ENCODE measurements around the gene IPPK. TPM values are rescaled to one million over a fixed set of nuclear protein-coding genes. Genes with fewer than 3 reads are reported as not detected.
A peak's percentile ranks its signal among the peaks of the same experiment; 100 is the strongest.

The IPPK gene
- total and polyA plus RNA-seq, 2 of the 8 experiments (the other 6 are each of a cell fraction or from before 2014, with no cell fraction given), result 10.5 to 13.6 TPM

DNA sequence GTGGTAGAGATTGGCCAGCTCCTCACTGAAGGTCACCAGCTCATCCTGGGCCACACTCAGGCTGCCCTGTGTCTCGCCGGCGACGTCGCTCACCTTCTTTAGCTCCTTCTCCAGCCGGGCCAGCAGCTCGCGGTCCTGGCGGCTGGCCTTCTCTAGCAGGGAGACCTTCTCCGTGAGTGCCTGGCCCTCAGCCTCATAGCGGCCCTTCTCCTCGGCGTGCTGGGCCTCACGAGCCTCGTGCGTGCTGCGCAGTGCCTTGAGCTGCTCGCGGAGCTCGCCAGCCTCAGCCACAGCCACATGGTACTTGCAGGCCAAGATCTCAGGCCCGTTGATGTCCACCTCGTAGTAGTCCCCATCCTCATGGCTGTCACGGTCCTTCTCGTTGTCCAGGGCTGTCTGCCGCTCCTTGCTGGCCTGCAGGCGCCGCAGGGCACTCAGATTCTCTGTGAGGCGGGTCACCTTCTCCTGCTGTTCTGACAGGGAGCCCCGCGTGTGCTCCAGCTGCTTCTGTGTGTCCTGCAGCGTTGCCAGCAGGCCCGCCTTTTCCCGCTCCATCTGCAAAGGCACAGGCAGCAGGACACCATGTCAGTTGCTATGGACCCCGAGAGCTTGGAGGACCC is 49.2 kb upstream of the IPPK start:
- POLR2A ChIA-PET (ENCODE audit: partially characterized antibody), result no interaction called here
- no peaks in the 10 kb centered on the region for H3K9me3 ChIP-seq (ENCODE audit: insufficient read depth in 2 of 2, low read depth in 1 of 2, low read length in 1 of 2)
- H3K79me2 ChIP-seq (ENCODE audit: control insufficient read depth in 1 of 2, insufficient read depth in 2 of 2, low read length in 2 of 2), result no peaks in the 10 kb centered on the region
- TF ChIP-seq YY1 (IDR thresholded peaks at IDR 0.05; ENCODE audit: low read depth, low read length) (no peak), ASH2L (IDR thresholded peaks at IDR 0.05; ENCODE audit: low read length) (no peak), TEAD4 (IDR thresholded peaks at IDR 0.05; ENCODE audit: low read depth, low read length) (no peak), HDAC6 (IDR thresholded peaks at IDR 0.05; ENCODE audit: low read depth, low read length) (no peak), RAD21 (IDR thresholded peaks at IDR 0.05 in 1 of 2, conservative IDR thresholded peaks at IDR 0.05 in 1 of 2; ENCODE audit: low read depth in 2 of 2, low read length in 2 of 2) (no peak), TAF7 (optimal IDR thresholded peaks at IDR 0.05; ENCODE audit: borderline replicate concordance, low read depth, low read length) (no peak), EGR1 (IDR thresholded peaks at IDR 0.05; ENCODE audit: borderline replicate concordance, low read depth, low read length) (no peak), CHD2 (IDR thresholded peaks at IDR 0.05; ENCODE audit: low read length) (no peak), SP1 (IDR thresholded peaks at IDR 0.05; ENCODE audit: low read depth, low read length) (no peak), RNF2 (IDR thresholded peaks at IDR 0.05; ENCODE audit: borderline replicate concordance, low read depth, low read length, missing control alignments, poor library complexity, severe bottlenecking) (no peak), SAP30 (IDR thresholded peaks at IDR 0.05; ENCODE audit: insufficient read depth, insufficient replicate concordance, low read length) (no peak)
- no peak overlapping the region for H2BK120ac ChIP-seq (replicated peaks; ENCODE audit: low read depth, low read length)
- no peak overlapping the region for H4K91ac ChIP-seq (replicated peaks; ENCODE audit: insufficient read length, low read length)
- no peak overlapping the region for H3K4me3 ChIP-seq (ENCODE audit: extremely low read depth in 1 of 4, insufficient read depth in 2 of 4, low read depth in 3 of 4, low read length in 4 of 4)
- peaks cover 27 to 50% (median 50%) of the 10 kb centered on the region in 4 experiments for H3K36me3 ChIP-seq (ENCODE audit: control insufficient read depth in 2 of 4, insufficient read depth in 4 of 4, low read length in 3 of 4)
- H3K4me2 ChIP-seq (ENCODE audit: insufficient read depth in 1 of 2, low read depth in 2 of 2, low read length in 2 of 2), result no peak overlapping the region
- peak in 1 of 2 experiments; percentile 33 for DNase-seq (ENCODE audit: low read depth in 1 of 2, low spot score in 2 of 2)
- peaks cover 4% of the 10 kb centered on the region; the same call in 1 of the 2 replicates for H3K79me1 ChIP-seq (ENCODE audit: low read depth, low read length)
- no peak overlapping the region for H4K5ac ChIP-seq (ENCODE audit: insufficient read length, low read depth, low read length)
- no peaks in the 10 kb centered on the region for H3K4me1 ChIP-seq (replicated peaks in 1 of 4; ENCODE audit: control insufficient read depth in 3 of 4, insufficient read depth in 4 of 4, low read length in 3 of 4)
- no peak overlapping the region for H3K23ac ChIP-seq (ENCODE audit: insufficient read length)
- no peak overlapping the region for H2AK5ac ChIP-seq (ENCODE audit: low read depth, low read length)
- H4K8ac ChIP-seq (ENCODE audit: extremely low read depth, insufficient read depth, low read length), result no peak overlapping the region
- no peak overlapping the region for H2BK20ac ChIP-seq (ENCODE audit: low read length)
- 91% methylated on average over 30 of the region's 34 CpGs; no CpG with 5 or more reads in 1 of the 2 experiments for WGBS, 2 experiments (ENCODE audit: extremely low coverage in 1 of 2, insufficient coverage in 1 of 2, insufficient read length in 1 of 2, insufficient replicate concordance in 2 of 2, low coverage in 1 of 2, low lambda C conversion rate in 2 of 2, missing lambda C conversion rate in 1 of 2)
- no peak overlapping the region for H3K9ac ChIP-seq (replicated peaks in 1 of 4; ENCODE audit: extremely low read depth in 1 of 4, low read depth in 3 of 4, low read length in 3 of 4)
- no peak overlapping the region for H2BK5ac ChIP-seq (ENCODE audit: low read depth, low read length)
- H3K4ac ChIP-seq (replicated peaks; ENCODE audit: insufficient read length, low read depth, low read length), result no peak overlapping the region
- no peak overlapping the region for H2BK15ac ChIP-seq (ENCODE audit: low read length)
- no peak overlapping the region for H3K14ac ChIP-seq (ENCODE audit: insufficient read length)
- H3K18ac ChIP-seq (ENCODE audit: extremely low read depth, low read length), result no peak overlapping the region
- no peaks in the 10 kb centered on the region for H3K27me3 ChIP-seq (replicated peaks in 1 of 4; ENCODE audit: control insufficient read depth in 3 of 4, extremely low read depth in 1 of 4, insufficient read depth in 3 of 4, low read length in 3 of 4)
- no peak overlapping the region for H2BK12ac ChIP-seq (ENCODE audit: low read depth, low read length)
- peaks cover 4 to 17% of the 10 kb centered on the region in 2 experiments for H4K20me1 ChIP-seq (replicated peaks in 1 of 2; ENCODE audit: control insufficient read depth in 1 of 2, insufficient read depth in 2 of 2, low read length in 2 of 2)
- H3K56ac ChIP-seq (replicated peaks; ENCODE audit: insufficient read length, low read depth, low read length), result no peak overlapping the region
- H2AFZ ChIP-seq (ENCODE audit: low read length), result no peak overlapping the region
- FAIRE-seq, result no peak
- no peaks in the 10 kb centered on the region for H3K23me2 ChIP-seq (ENCODE audit: low read depth, low read length)
- CTCF ChIA-PET (ENCODE audit: partially characterized antibody), result interaction anchor here (0.8 to 11.9 kb wide), 8 partner anchors 10 to 89 kb away, joined by 3 to 236 read pairs (median 8); no protein-coding TSS in a partner anchor
- H3K27ac ChIP-seq (ENCODE audit: low read depth, low read length), result no peak overlapping the region

Measured in H1 (cell line).